AG04450 (cell line): ENCODE measurements around the gene MRGPRG. TPM values are rescaled to one million over a fixed set of nuclear protein-coding genes. Genes with fewer than 3 reads are reported as not detected.

Source experiments
- CTCF ChIA-PET: fragments of 300-600, 350-600 bp; formaldehyde crosslinking; extraction: SDS; loops from one replicate; lab custom pipeline; 2022; ENCODE audit warnings: antibody characterized with exemption, inconsistent platforms; lab: Charles Lee
- POLR2A ChIA-PET: fragments of 350-600 bp; formaldehyde crosslinking; extraction: SDS; loops from one replicate; lab custom pipeline; 2021; ENCODE audit warnings: antibody characterized with exemption, inconsistent platforms; lab: Yijun Ruan, JAX
- DNase-seq: peaks from one replicate; pipeline ENCODE4 v3.0.0-alpha.2; 2011; ENCODE audit warnings: low read depth, low spot score
- H3K27ac ChIP-seq: one replicate; pipeline ENCODE4 v1.5.1; 2012; ENCODE audit warnings: low read depth, low read length, control low read depth
- H3K27me3 ChIP-seq: one replicate; pipeline ENCODE4 v1.6.0; 2012; ENCODE audit warnings: low read length; ENCODE audit not compliant: control insufficient read depth, insufficient read depth
- H3K4me3 ChIP-seq: 2 replicates; pipeline ENCODE4 v1.5.1; 2011; ENCODE audit warnings: mild to moderate bottlenecking, low read depth, low read length, control low read depth
- H3K9me3 ChIP-seq: 2 replicates; pipeline ENCODE4 v1.5.1; 2012; ENCODE audit warnings: low read length; ENCODE audit not compliant: control insufficient read depth, insufficient read depth
- polyA plus RNA-seq: library from polyadenylated mRNA; depleted of rRNA; stranded (reverse); fragments of >200 nt; gene quantifications from 2 replicates; pipeline ENCODE4 v1.2.3, GENCODE V29; 2011
- TF ChIP-seq, protein P1 (sequence below): IDR thresholded peaks from 2 replicates; pipeline ENCODE4 v1.5.1; 2011; ENCODE audit warnings: low read depth, low read length, control low read depth, inconsistent platforms

MRGPRG gene
- polyA plus RNA-seq, 1 experiment = not detected

DNA sequence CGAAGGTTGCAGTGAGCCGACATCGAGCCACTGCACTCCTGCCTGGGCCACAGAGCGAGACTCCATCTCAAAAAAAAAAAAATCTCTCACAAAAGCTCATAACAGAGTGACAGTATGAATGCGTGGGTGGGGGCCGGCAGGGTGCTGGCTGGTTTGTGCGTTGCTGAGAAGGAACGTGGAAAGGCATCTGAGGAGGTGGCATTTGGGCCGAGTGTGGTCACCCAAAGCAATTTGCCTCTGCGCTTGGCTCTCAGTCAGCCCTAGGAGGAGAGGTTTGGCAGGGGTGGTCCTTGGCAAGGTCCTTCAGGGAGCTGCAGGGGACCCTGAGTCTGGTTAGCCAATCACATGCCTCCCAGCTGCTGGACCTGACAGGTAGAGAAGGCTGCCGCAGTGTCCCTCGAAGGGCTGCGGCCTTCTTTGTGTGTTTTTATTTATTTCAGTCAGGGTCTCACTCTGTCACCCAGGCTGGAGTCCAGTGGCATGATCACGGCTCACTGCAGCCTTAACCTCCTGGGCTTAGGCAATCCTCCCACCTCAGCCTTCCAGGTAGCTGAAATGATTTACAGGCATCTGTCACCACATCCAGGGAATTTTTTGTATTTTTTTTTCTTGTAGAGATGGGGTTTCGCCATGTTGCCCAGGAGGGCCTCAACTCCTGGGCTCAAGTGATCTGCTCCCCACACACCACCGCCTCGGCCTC, 30.0 kb downstream of the MRGPRG start:
- ChIA-PET CTCF (no interaction called here), POLR2A (no interaction called here)
- Histone ChIP-seq H3K27me3 (peaks cover 30% of the 10 kb centered on the region), H3K4me3 (no peak overlapping the region), H3K9me3 (peaks cover 4% of the 10 kb centered on the region; the same call in 1 of the 2 replicates), H3K27ac (no peak overlapping the region)
- no peak for DNase-seq
- TF ChIP-seq, protein P1, sequence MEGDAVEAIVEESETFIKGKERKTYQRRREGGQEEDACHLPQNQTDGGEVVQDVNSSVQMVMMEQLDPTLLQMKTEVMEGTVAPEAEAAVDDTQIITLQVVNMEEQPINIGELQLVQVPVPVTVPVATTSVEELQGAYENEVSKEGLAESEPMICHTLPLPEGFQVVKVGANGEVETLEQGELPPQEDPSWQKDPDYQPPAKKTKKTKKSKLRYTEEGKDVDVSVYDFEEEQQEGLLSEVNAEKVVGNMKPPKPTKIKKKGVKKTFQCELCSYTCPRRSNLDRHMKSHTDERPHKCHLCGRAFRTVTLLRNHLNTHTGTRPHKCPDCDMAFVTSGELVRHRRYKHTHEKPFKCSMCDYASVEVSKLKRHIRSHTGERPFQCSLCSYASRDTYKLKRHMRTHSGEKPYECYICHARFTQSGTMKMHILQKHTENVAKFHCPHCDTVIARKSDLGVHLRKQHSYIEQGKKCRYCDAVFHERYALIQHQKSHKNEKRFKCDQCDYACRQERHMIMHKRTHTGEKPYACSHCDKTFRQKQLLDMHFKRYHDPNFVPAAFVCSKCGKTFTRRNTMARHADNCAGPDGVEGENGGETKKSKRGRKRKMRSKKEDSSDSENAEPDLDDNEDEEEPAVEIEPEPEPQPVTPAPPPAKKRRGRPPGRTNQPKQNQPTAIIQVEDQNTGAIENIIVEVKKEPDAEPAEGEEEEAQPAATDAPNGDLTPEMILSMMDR = no peak

DNA sequence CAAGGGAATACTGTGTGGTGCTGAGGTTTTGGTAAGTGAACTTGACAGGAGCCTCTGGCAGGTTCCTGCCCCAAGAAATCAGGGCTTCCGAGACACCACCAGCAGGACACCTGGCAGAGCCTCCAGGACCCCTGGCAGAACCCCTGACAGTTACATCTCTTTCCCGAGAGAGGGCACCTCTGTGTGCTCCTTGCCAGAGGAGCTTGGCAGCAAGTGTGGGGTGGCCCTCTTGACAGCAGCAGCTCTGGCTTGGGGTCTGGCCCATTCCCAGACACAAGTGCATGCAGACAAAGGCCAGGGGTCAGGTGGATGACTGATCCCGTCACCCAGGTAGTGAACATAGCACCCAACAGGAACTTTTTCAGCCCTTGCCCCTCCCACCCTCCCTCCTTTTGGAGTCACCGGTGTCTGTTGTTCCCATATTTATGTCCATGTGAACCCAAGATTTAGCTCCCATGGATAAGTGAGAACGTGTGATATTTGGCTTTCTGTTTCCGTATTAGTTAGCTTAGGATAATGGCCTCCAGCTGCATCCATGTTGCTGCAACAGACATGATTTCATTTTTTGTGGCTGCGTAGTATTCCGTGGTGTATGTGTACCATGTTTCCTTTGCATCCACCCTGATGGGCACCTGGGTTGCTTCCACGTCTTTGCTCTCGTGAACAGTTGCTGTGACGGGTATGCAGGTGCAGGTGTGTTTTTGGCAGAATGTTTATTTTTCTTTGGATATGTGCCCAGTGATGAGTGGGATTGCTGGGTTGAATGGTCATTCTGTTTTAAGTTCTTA, 32.3 kb downstream of the MRGPRG start:
- no peak overlapping the region for H3K4me3 ChIP-seq
- TF ChIP-seq, protein P1 = no peak
- DNase-seq = no peak
- no peak overlapping the region for H3K27ac ChIP-seq
- ChIA-PET CTCF (interaction anchor here (0.7 kb wide), 1 partner anchor 9 kb away, joined by 3 read pairs; no protein-coding TSS in a partner anchor), POLR2A (no interaction called here)
- H3K27me3 ChIP-seq = peaks cover 31% of the 10 kb centered on the region
- H3K9me3 ChIP-seq = peaks cover 4% of the 10 kb centered on the region

DNA sequence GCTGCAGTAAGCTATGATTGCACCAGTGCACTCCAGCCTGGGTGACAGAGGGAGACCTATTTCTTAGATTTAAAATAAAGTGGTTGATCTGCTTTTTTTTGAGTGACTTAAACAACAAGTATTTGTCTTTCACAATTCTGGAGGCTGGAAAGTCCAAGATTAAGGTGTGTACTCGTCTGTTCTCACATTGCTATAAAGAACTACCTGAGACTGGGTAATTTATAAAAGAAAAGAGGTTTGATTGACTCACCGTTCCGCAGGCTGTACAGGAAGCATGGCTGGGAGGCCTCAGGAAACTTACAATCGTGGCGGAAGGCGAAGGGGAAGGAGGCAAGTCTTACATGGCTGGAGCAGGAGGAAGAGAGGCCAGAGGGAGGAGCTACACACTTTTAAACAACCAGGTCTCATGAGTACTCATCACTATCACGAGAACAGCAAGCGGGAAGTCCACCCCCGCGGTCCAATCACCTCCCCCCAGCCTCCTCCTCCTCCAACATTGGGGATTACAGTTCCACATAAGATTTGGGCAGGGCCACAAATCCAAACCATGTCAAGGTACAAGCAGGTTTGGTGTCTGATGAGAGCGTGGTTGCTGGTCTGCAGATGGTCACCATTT, 33.8 kb downstream of the MRGPRG start:
- CTCF ChIA-PET = interaction anchor here (1.5 kb wide), 1 partner anchor 10 kb away, joined by 5 read pairs; no protein-coding TSS in a partner anchor
- peaks cover under 1% of the 10 kb centered on the region for H3K9me3 ChIP-seq
- TF ChIP-seq, protein P1 = no peak
- peaks cover 23% of the 10 kb centered on the region for H3K27me3 ChIP-seq
- POLR2A ChIA-PET = no interaction called here
- no peak overlapping the region for H3K4me3 ChIP-seq
- no peak overlapping the region for H3K27ac ChIP-seq
- no peak for DNase-seq

DNA sequence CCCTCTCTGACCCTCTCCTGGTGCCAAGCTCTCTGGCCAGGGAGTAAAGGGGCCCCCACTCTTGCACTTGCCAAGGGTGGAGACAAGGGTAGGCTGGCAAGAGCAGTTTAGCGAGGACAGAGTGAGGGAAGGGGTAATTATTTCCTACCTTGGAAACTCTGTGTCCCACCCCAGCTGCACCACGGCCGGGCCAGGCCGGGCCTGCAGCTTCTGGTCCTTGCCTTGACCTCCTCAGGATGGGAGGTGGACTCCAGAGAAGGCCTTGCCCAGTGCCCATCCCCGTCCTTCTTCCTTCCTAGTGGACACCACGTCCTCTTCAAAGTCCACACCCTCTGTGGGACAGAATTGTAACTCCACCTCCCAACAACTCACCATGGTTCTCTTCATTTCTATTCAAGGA, 35.1 kb downstream of the MRGPRG start:
- CTCF ChIA-PET = no interaction called here
- POLR2A ChIA-PET = no interaction called here
- H3K4me3 ChIP-seq = no peak overlapping the region
- H3K27me3 ChIP-seq = peaks cover 20% of the 10 kb centered on the region
- H3K9me3 ChIP-seq = no peaks in the 10 kb centered on the region; the same call in 1 of the 2 replicates
- TF ChIP-seq, protein P1 = no peak
- DNase-seq = no peak
- no peak overlapping the region for H3K27ac ChIP-seq
